ENCODE measurements around the gene SLC16A12. TPM values are rescaled to one million over a fixed set of nuclear protein-coding genes. Genes with fewer than 3 reads are reported as not detected.

SLC16A12 gene
- total RNA-seq, 6 donors from 2014 or later: 1.3 to 4.4 (median 3.5) TPM

DNA sequence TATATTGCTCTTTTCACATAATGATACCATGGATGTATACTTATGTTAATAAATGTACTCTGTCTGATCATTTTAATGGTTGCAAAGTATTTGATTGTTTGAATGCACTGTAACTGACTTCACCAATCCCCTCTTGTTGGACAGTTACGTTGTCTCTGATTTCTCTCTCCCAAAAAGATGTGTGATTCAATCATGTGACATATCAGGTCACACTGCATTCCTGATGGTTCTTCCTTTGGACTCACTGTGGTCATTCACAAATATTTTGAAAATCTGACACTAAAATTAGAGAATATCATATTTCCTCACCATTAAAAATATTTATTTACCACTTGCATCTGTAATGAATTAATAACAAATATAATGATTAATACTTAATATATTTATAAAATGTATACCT lies 22.2 kb downstream of the SLC16A12 start:
- no peak for DNase-seq
- H3K4me1 ChIP-seq: no peaks in the 10 kb centered on the region
- no peaks in the 10 kb centered on the region for H3K9me3 ChIP-seq
- H3K36me3 ChIP-seq: no peaks in the 10 kb centered on the region
- no peak overlapping the region for H3K27ac ChIP-seq
- TF ChIP-seq, protein P1, sequence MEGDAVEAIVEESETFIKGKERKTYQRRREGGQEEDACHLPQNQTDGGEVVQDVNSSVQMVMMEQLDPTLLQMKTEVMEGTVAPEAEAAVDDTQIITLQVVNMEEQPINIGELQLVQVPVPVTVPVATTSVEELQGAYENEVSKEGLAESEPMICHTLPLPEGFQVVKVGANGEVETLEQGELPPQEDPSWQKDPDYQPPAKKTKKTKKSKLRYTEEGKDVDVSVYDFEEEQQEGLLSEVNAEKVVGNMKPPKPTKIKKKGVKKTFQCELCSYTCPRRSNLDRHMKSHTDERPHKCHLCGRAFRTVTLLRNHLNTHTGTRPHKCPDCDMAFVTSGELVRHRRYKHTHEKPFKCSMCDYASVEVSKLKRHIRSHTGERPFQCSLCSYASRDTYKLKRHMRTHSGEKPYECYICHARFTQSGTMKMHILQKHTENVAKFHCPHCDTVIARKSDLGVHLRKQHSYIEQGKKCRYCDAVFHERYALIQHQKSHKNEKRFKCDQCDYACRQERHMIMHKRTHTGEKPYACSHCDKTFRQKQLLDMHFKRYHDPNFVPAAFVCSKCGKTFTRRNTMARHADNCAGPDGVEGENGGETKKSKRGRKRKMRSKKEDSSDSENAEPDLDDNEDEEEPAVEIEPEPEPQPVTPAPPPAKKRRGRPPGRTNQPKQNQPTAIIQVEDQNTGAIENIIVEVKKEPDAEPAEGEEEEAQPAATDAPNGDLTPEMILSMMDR (IDR thresholded peaks at IDR 0.05): no peak
- no peak for TF ChIP-seq POLR2AphosphoS5 (IDR thresholded peaks at IDR 0.05)
- no peak for TF ChIP-seq POLR2A (IDR thresholded peaks at IDR 0.05)
- no peak for TF ChIP-seq EP300 (IDR thresholded peaks at IDR 0.05)
- H3K27me3 ChIP-seq: no peaks in the 10 kb centered on the region
- no peak for ATAC-seq (ENCODE audit: low FRiP score in 2 of 2)
- no peak overlapping the region for H3K4me3 ChIP-seq
- WGBS, 2 donors: 77 to 80% methylated on average over 1 of the region's 1 CpG

DNA sequence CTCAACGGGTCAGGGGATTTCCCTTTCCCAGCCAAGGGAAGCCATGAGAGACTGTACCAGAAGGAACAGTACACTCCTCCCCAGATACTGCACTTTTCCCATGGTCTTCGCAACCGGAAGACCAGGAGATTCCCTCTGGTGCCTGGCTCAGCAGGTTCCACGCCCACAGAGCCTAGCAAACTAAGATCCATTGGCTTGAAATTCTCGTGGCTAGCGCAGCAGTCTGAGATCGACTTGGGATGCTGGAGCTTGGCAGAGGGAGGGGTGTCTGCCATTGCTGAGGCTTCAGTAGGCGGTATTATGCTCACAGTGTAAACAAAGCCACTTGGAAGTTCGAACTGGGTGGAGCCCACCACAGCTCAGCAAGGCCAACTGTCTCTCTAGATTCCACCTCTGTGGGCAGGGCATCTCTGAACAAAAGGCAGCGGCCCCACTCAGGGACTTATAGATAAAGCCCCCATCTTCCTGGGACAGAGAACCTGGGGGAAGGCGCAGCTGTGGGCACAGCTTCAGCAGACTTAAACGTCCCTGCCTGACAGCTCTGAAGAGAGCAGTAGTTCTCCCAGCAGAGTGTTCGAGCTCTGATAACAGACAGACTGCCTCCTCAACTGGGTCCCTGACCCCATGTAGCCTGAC lies 29.6 kb downstream of the SLC16A12 start:
- TF ChIP-seq, protein P1 (IDR thresholded peaks at IDR 0.05): no peak
- no peak for TF ChIP-seq POLR2A (IDR thresholded peaks at IDR 0.05)
- TF ChIP-seq POLR2AphosphoS5 (IDR thresholded peaks at IDR 0.05): no peak
- no peak for TF ChIP-seq EP300 (IDR thresholded peaks at IDR 0.05)
- no peaks in the 10 kb centered on the region for H3K4me1 ChIP-seq
- 88 to 90% methylated on average over 12 to 13 of the region's 13 CpGs for WGBS, 2 donors
- ATAC-seq (ENCODE audit: low FRiP score in 2 of 2) (no peak), DNase-seq (no peak)
- no peaks in the 10 kb centered on the region for H3K27me3 ChIP-seq
- no peak overlapping the region for H3K27ac ChIP-seq
- H3K4me3 ChIP-seq: no peak overlapping the region
- no peaks in the 10 kb centered on the region for H3K9me3 ChIP-seq
- H3K36me3 ChIP-seq: no peaks in the 10 kb centered on the region

DNA sequence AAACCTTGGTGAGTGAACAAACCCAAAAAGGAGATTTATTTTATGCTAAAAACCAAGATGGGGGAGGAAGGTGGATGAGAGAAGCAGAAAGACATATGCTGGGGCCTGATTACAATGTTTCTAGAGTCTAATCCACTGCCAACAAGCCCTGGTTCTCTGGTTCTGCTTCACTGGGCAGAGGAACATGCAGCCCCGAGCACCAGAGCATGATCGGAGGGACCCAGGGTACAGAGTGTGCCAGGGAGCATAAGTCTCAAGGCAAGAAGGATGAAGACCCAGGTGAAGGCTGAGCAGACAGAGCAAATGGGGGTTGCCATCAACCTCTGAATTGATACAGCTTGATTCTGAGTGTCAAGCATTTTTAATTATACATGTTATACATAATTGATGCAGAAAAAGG lies 30.7 kb downstream of the SLC16A12 start:
- TF ChIP-seq EP300 (IDR thresholded peaks at IDR 0.05) (no peak), POLR2AphosphoS5 (IDR thresholded peaks at IDR 0.05) (no peak), POLR2A (IDR thresholded peaks at IDR 0.05) (no peak)
- TF ChIP-seq, protein P1 (IDR thresholded peaks at IDR 0.05): no peak
- Histone ChIP-seq H3K36me3 (no peaks in the 10 kb centered on the region), H3K9me3 (no peaks in the 10 kb centered on the region), H3K4me1 (no peaks in the 10 kb centered on the region), H3K27me3 (no peaks in the 10 kb centered on the region), H3K27ac (no peak overlapping the region), H3K4me3 (no peak overlapping the region)
- WGBS, 2 donors: 98 to 100% methylated on average over 2 of the region's 2 CpGs
- no peak for ATAC-seq (ENCODE audit: low FRiP score in 2 of 2)
- no peak for DNase-seq

DNA sequence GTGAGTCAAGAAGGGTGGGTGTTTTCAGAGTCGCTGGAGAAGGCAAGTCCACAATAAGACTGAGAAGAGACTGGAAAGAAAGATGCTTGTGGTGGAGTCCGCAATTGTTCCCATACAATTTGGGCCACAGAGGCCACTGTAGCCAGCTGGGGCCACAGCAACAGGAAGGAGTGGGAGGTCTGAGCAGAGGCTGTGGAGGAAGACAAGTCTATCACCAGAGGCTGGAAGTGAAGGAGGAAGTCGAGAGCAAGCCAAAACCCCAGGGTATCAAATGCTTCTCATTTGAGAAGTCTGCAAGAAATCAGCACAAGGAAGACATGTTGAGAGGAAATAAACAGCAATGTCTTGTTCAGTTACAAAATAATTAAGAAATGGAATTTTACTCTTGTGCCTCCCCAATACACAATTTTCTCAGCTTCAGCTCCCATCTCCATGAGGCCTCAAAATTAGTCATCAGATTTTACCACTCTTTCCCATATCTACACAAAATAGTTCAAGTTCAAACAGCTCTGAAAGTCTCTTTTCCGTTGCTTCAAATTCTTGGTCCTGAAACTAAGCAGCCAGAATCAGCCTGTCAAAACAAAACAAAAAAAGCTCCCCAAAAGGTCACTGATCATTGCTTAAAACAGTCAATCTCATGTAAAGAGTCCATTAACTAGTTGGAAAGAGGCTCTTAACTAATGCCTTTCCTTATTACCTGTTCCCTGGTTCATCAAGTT lies 31.6 kb downstream of the SLC16A12 start:
- 66 to 70% methylated on average over 4 of the region's 4 CpGs for WGBS, 2 donors
- H3K9me3 ChIP-seq: no peaks in the 10 kb centered on the region
- no peaks in the 10 kb centered on the region for H3K36me3 ChIP-seq
- TF ChIP-seq POLR2AphosphoS5 (IDR thresholded peaks at IDR 0.05) (no peak), EP300 (IDR thresholded peaks at IDR 0.05) (no peak), POLR2A (IDR thresholded peaks at IDR 0.05) (no peak)
- TF ChIP-seq, protein P1 (IDR thresholded peaks at IDR 0.05): no peak
- H3K4me1 ChIP-seq: no peaks in the 10 kb centered on the region
- H3K27me3 ChIP-seq: no peaks in the 10 kb centered on the region
- H3K4me3 ChIP-seq: no peak overlapping the region
- no peak for DNase-seq
- H3K27ac ChIP-seq: no peak overlapping the region
- ATAC-seq (ENCODE audit: low FRiP score in 2 of 2): no peak
